Measurements from ENCODE around the gene OR56A4.
"Not testable (repeated sequence)": the region's sequence is repeated elsewhere in the genome, so short reads cannot be mapped to it uniquely, and the experiment has no call there.

Gene OR56A4

DNA sequence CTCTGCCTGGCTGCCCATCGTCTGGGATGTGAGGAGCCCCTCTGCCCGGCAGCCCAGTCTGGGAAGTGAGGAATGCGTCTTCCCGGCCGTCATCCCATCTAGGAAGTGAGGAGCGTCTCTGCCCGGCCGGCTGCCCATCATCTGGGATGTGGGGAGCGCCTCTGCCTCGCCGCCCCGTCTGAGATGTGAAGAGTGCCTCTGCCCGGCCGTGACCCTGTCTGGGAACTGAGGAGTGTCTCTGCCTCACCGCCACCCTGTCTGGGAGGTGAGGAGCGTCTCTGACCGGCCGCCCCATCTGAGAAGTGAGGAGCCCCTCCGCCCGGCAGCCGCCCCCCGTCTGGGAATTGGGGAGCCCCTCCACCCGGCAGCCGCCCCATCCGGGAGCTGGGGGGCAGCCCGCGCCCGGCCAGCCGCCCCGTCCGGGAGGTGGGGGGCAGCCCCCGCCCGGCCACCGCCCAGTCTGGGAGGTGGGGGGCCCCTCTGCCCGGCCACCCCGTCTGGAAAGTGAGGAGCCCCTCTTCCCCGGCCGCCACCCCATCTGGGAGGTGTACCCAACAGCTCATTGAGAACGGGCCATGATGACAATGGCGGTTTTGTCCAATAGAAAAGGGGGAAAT, 45.9 kb downstream of the OR56A4 start:
- not testable (repeated sequence) for DNase-seq

DNA sequence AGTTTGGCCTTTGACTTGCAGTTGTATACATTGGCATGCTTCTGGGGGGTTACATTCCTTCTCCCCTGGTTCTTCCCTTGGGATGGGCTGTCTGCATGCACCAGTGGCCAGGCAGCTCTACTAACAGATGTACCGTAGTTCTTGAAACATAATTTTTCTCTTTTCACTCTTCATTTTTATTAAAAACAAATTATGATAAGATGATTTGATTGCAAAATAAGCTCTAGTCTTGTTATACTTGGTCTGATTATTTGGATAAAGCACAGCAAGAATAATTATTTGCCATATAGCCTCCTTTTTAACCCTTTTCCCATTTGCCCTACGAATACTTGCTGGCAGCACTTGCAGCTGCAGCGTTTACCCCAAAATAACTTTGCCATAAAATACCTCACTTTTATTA, 51.2 kb downstream of the OR56A4 start:
- DNase-seq: no peak
